PC-3 (cell line): ENCODE results near the gene TCF7. TPM values are rescaled to one million over a fixed set of nuclear protein-coding genes. Genes with fewer than 3 reads are reported as not detected.

Source experiments
- ATAC-seq: fragments of 200-7000 bp; cut with Tn5 transposase; 2 replicates; pipeline ENCODE4 v1.9.1; 2020; ENCODE audit warnings: mild to moderate bottlenecking, moderate library complexity
- BruUV-seq: library from RNA; stranded (reverse); fragments of 400-500 nt; replicated peaks from 2 replicates; lab custom pipeline; 2021; lab: Mats Ljungman, UMichigan
- CTCF ChIA-PET: fragments of 300-600 bp; sonication (Branson Sonifier 250); formaldehyde crosslinking; loops from one replicate; lab custom pipeline; 2022; ENCODE audit warnings: antibody characterized with exemption; lab: Charles Lee
- POLR2A ChIA-PET: fragments of 300-600 bp; sonication (Branson Sonifier 250); formaldehyde crosslinking; loops from one replicate; lab custom pipeline; 2022; ENCODE audit warnings: antibody characterized with exemption; ENCODE audit not compliant: unreplicated experiment; lab: Charles Lee
- DNase-seq: peaks from one replicate; pipeline ENCODE4 v3.0.0-alpha.2; 2015
- H2AFZ ChIP-seq: fragments of 300-600 bp; sonication (generic); 2 replicates; pipeline ENCODE4 v1.6.0; 2016; ENCODE audit warnings: antibody characterized with exemption, low read length
- H3F3A ChIP-seq: fragments of 300-600 bp; sonication (generic); one replicate; pipeline ENCODE4 v1.6.0; 2017; ENCODE audit warnings: antibody characterized with exemption, low read length, control low read depth, mild to moderate bottlenecking; ENCODE audit not compliant: unreplicated experiment
- H3K27ac ChIP-seq: fragments of 300-600 bp; sonication (generic); 2 replicates; pipeline ENCODE4 v1.5.1; 2016; ENCODE audit warnings: mild to moderate bottlenecking, low read length
- H3K27me3 ChIP-seq: fragments of 300-600 bp; sonication (generic); 2 replicates; pipeline ENCODE4 v1.6.1; 2016; ENCODE audit warnings: low read length, mixed read lengths
- H3K36me3 ChIP-seq: fragments of 300-600 bp; sonication (generic); 2 replicates; pipeline ENCODE4 v1.6.1; 2016; ENCODE audit warnings: low read depth, mixed run types, low read length, mixed read lengths
- H3K4me1 ChIP-seq: fragments of 300-600 bp; sonication (generic); 2 replicates; pipeline ENCODE4 v1.5.1; 2016; ENCODE audit warnings: low read length; ENCODE audit not compliant: insufficient read depth
- H3K4me2 ChIP-seq: fragments of 300-600 bp; sonication (generic); 2 replicates; pipeline ENCODE4 v1.6.0; 2016; ENCODE audit warnings: low read length
- H3K4me3 ChIP-seq: fragments of 300-600 bp; sonication (generic); 2 replicates; pipeline ENCODE4 v1.5.1; 2016; ENCODE audit warnings: mild to moderate bottlenecking, low read length, mixed read lengths
- H3K79me2 ChIP-seq: fragments of 300-600 bp; sonication (generic); 2 replicates; pipeline ENCODE4 v1.6.1; 2017; ENCODE audit warnings: low read length, mixed read lengths
- H3K9ac ChIP-seq: fragments of 300-600 bp; sonication (generic); 2 replicates; pipeline ENCODE4 v1.6.0; 2016; ENCODE audit warnings: mild to moderate bottlenecking, low read length
- H3K9me2 ChIP-seq: fragments of 300-600 bp; sonication (generic); replicated peaks from 2 replicates; pipeline ENCODE4 v1.6.1; 2016; ENCODE audit warnings: mixed run types, low read length, mixed read lengths
- H3K9me3 ChIP-seq: fragments of 300-600 bp; sonication (generic); 2 replicates; pipeline ENCODE4 v1.6.1; 2016; ENCODE audit warnings: low read length, mixed read lengths
- H4K20me1 ChIP-seq: fragments of 300-600 bp; sonication (generic); 2 replicates; pipeline ENCODE4 v1.6.1; 2016; ENCODE audit warnings: low read length, mixed read lengths
- EZH2 ChIP-seq: fragments of 300-600 bp; sonication (generic); IDR thresholded peaks from one replicate; pipeline ENCODE4 v1.6.1; 2017; ENCODE audit warnings: antibody characterized with exemption, mild to moderate bottlenecking, low read length; ENCODE audit not compliant: unreplicated experiment
- EZH2phosphoT487 ChIP-seq: fragments of 300-600 bp; sonication (generic); IDR thresholded peaks from 2 replicates; pipeline ENCODE4 v1.6.1; 2018; ENCODE audit warnings: mild to moderate bottlenecking, antibody characterized with exemption, low read length, borderline replicate concordance
- intact Hi-C: fragments of 100-400 bp; cut with micrococcal nuclease; formaldehyde crosslinking; loops from 2 replicates; pipeline ENCODE4 v1.9.0; 2023
- total RNA-seq: library from RNA; depleted of rRNA; stranded (reverse); fragments of >200 nt; gene quantifications from 2 replicates; pipeline ENCODE4 v1.2.3, GENCODE V29; 2014
- TF ChIP-seq, protein P1 (sequence below): fragments of 300-600 bp; sonication (generic); conservative IDR thresholded peaks from 2 replicates; pipeline ENCODE4 v1.5.1; 2017; ENCODE audit warnings: antibody characterized with exemption, low read depth, mild to moderate bottlenecking, low read length

The TCF7 gene
- total RNA-seq, 1 experiment from 2014 or later = 3.9 TPM

- intact Hi-C loops = loop anchor here (5.0 kb wide), 1 partner anchor 63 kb away; no protein-coding TSS in a partner anchor
- ChIA-PET POLR2A (no interaction called here), CTCF (interaction anchor here (1.2 kb wide), 1 partner anchor 61 kb away, joined by 6 read pairs; no protein-coding TSS in a partner anchor)
- H3K4me2 ChIP-seq = peak overlapping the region; percentile 44; the same call in 1 of the 2 replicates
- BruUV-seq = no TSS peak
- H2AFZ ChIP-seq = peak overlapping the region; percentile 47
- H3K36me3 ChIP-seq = no peaks in the 10 kb centered on the region
- peaks cover 5% of the 10 kb centered on the region; the same call in 1 of the 2 replicates for H3K4me1 ChIP-seq
- TF ChIP-seq EZH2phosphoT487 (no peak), EZH2 (no peak)
- TF ChIP-seq, protein P1, sequence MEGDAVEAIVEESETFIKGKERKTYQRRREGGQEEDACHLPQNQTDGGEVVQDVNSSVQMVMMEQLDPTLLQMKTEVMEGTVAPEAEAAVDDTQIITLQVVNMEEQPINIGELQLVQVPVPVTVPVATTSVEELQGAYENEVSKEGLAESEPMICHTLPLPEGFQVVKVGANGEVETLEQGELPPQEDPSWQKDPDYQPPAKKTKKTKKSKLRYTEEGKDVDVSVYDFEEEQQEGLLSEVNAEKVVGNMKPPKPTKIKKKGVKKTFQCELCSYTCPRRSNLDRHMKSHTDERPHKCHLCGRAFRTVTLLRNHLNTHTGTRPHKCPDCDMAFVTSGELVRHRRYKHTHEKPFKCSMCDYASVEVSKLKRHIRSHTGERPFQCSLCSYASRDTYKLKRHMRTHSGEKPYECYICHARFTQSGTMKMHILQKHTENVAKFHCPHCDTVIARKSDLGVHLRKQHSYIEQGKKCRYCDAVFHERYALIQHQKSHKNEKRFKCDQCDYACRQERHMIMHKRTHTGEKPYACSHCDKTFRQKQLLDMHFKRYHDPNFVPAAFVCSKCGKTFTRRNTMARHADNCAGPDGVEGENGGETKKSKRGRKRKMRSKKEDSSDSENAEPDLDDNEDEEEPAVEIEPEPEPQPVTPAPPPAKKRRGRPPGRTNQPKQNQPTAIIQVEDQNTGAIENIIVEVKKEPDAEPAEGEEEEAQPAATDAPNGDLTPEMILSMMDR = no peak
- DNase-seq (peak; percentile 51), ATAC-seq (peak; percentile 39)
- no peak overlapping the region for H3K27ac ChIP-seq
- H4K20me1 ChIP-seq = no peaks in the 10 kb centered on the region
- H3K9me2 ChIP-seq = no peaks in the 10 kb centered on the region
- H3K79me2 ChIP-seq = no peaks in the 10 kb centered on the region
- no peaks in the 10 kb centered on the region for H3K27me3 ChIP-seq
- H3K4me3 ChIP-seq = no peak overlapping the region
- H3K9ac ChIP-seq = no peak overlapping the region
- H3K9me3 ChIP-seq = no peaks in the 10 kb centered on the region
- no peaks in the 10 kb centered on the region for H3F3A ChIP-seq
These were observed 14.0 kb upstream of the TCF7 start for GRCh38 chr5:134100283-134101091.

GRCh38 chr5:134101686-134102439 lies 12.6 kb upstream of the TCF7 start:
- Histone ChIP-seq H3K9ac (no peak overlapping the region), H3K9me2 (no peaks in the 10 kb centered on the region), H3K9me3 (no peaks in the 10 kb centered on the region), H3K4me3 (no peak overlapping the region), H3K4me1 (peaks cover 5% of the 10 kb centered on the region; the same call in 1 of the 2 replicates), H3K36me3 (no peaks in the 10 kb centered on the region), H2AFZ (no peak overlapping the region), H3K4me2 (no peak overlapping the region), H3K79me2 (no peaks in the 10 kb centered on the region), H4K20me1 (no peaks in the 10 kb centered on the region), H3K27me3 (no peaks in the 10 kb centered on the region), H3K27ac (no peak overlapping the region), H3F3A (no peaks in the 10 kb centered on the region)
- ATAC-seq (peak; percentile 91), DNase-seq (peak; percentile 62)
- ChIA-PET CTCF (interaction anchor here (0.6 to 1.0 kb wide), 2 partner anchors 10 to 287 kb away, joined by 4 to 5 read pairs; no protein-coding TSS in a partner anchor), POLR2A (no interaction called here)
- no TSS peak for BruUV-seq
- intact Hi-C loops = loop anchor here (2.0 to 5.0 kb wide), 2 partner anchors 39 to 65 kb away; no protein-coding TSS in a partner anchor
- no peak for TF ChIP-seq EZH2
- TF ChIP-seq, protein P1 = peak; percentile 68
